GM23248 (cell line): ENCODE results near the gene HSCB.

Source experiments
- EZH2 ChIP-seq: fragments of 200-600 bp; sonication (generic); IDR thresholded peaks from 2 replicates; pipeline ENCODE4 v1.6.1; 2018; ENCODE audit warnings: antibody characterized with exemption, mild to moderate bottlenecking; ENCODE audit not compliant: insufficient read depth, poor library complexity, severe bottlenecking
- EZH2phosphoT487 ChIP-seq: fragments of 200-600 bp; sonication (generic); IDR thresholded peaks from 2 replicates; pipeline ENCODE4 v1.6.1; 2018; ENCODE audit warnings: antibody characterized with exemption, moderate library complexity, mild to moderate bottlenecking, low read depth; ENCODE audit not compliant: insufficient read depth

- TF ChIP-seq EZH2 (no peak), EZH2phosphoT487 (no peak)
These were observed 53.3 kb downstream of the HSCB start for GRCh38 chr22:28795071-28795693.
